Spinal cord (tissue), 10 donors: Measurements from ENCODE around the gene CHCHD10. TPM values are rescaled to one million over a fixed set of nuclear protein-coding genes. Genes with fewer than 3 reads are reported as not detected.

Experiments
- DNase-seq, 6 donors: peaks; one replicate each; pipeline versions ENCODE4 v3.0.0 to v3.0.0-alpha.2; 2013 to 2015; ENCODE audit warnings: low spot score in 6 of 6, low read depth in 4 of 6
- H3K27ac ChIP-seq: one replicate; pipeline ENCODE4 v1.5.1; 2013; ENCODE audit warnings: low read depth, low read length, control low read depth
- H3K27me3 ChIP-seq: one replicate; pipeline ENCODE4 v1.6.1; 2013; ENCODE audit warnings: low read length; ENCODE audit not compliant: control insufficient read depth, insufficient read depth
- H3K36me3 ChIP-seq: one replicate; pipeline ENCODE4 v1.6.1; 2013; ENCODE audit warnings: low read length; ENCODE audit not compliant: control insufficient read depth, insufficient read depth
- H3K4me1 ChIP-seq: one replicate; pipeline ENCODE4 v1.6.1; 2013; ENCODE audit warnings: low read length; ENCODE audit not compliant: control insufficient read depth, insufficient read depth
- H3K4me3 ChIP-seq: one replicate; pipeline ENCODE4 v1.5.1; 2013; ENCODE audit warnings: low read depth, low read length, control low read depth
- H3K9me3 ChIP-seq: one replicate; pipeline ENCODE4 v1.6.1; 2013; ENCODE audit warnings: low read length; ENCODE audit not compliant: control insufficient read depth, insufficient read depth
- WGBS: methylation state at CpG from one replicate; pipeline ENCODE4 v1.1.5; 2013; ENCODE audit warnings: missing lambda C conversion rate; ENCODE audit not compliant: insufficient coverage; 5-methylcytosine and 5-hydroxymethylcytosine counted together
- polyA plus RNA-seq, 2 donors: library from polyadenylated mRNA; unstranded; fragments of 120-200 nt; gene quantifications; one replicate each; pipeline ENCODE4 v1.2.1, GENCODE V29; 2013; ENCODE audit not compliant: insufficient read length in 2 of 2
- total RNA-seq, 2 donors: library from RNA; depleted of rRNA in 1 of 2; stranded (reverse); fragments of 120-200 nt in 1 of 2; fragments of >200 nt in 1 of 2; gene quantifications; one replicate each; pipeline versions ENCODE4 v1.2.3 to v1.2.4, GENCODE V29; 2013 to 2014
- donor health status: healthy.

CHCHD10 gene
- total and polyA plus RNA-seq, 4 donors = 10.6 to 97.3 (median 65.9) TPM

DNA sequence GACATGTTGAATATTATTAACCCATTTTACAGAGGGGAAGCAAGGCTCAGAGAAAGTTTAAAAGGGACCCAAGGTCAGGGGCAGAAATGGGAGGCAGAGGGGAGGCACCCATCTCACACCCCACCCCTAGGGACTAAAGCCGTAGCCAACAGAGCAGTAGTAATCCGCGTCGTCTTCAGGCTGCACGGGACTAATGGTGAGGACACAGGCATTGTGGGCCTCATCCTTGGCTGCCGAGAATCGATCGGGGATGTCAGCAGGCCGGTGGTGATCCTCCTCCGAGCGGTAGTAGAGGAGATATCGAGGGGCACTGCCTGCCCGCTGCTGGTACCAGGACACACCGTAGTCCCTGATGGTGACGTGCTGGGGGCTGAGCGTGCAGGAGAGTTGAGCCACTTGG, 15.0 kb downstream of the CHCHD10 start:
- WGBS = 95% methylated on average over 16 of the region's 16 CpGs
- Histone ChIP-seq H3K27me3 (no peaks in the 10 kb centered on the region), H3K9me3 (no peaks in the 10 kb centered on the region), H3K4me1 (peaks cover 17% of the 10 kb centered on the region), H3K27ac (no peak overlapping the region), H3K36me3 (no peaks in the 10 kb centered on the region), H3K4me3 (no peak overlapping the region)
- DNase-seq = no peak

DNA sequence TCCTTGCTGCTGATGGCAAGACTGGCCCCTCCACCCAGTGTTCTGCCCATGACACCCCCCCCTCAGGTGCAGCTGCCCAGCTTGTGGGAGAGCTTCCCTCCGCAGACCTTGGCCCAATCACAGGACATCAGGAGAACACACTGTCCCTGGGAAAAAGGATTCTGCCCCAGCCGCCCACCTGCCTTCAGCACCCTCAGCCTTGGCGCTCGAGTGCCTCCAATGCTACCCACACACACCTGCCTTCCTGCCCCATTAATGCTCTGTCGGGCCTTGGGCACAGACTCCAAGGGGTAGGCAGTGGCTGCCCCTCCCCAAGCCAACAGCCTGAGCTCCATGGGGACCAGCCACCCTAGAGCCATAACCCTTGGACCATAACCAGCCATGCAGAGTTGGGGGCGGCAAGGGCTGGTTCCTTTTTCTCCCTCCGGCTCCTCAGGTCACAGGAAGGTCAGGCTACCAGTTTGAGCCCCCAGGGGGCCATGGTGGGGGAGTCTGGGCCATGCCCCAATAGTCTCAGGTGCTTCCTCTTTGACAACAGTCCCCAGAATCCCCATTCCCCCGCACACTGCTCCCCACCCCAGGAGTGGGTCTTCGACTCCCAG, 15.6 kb downstream of the CHCHD10 start:
- Histone ChIP-seq H3K4me3 (no peak overlapping the region), H3K27ac (no peak overlapping the region), H3K27me3 (no peaks in the 10 kb centered on the region), H3K36me3 (no peaks in the 10 kb centered on the region), H3K4me1 (peaks cover 17% of the 10 kb centered on the region), H3K9me3 (no peaks in the 10 kb centered on the region)
- no peak for DNase-seq
- 91% methylated on average over 5 of the region's 9 CpGs for WGBS

DNA sequence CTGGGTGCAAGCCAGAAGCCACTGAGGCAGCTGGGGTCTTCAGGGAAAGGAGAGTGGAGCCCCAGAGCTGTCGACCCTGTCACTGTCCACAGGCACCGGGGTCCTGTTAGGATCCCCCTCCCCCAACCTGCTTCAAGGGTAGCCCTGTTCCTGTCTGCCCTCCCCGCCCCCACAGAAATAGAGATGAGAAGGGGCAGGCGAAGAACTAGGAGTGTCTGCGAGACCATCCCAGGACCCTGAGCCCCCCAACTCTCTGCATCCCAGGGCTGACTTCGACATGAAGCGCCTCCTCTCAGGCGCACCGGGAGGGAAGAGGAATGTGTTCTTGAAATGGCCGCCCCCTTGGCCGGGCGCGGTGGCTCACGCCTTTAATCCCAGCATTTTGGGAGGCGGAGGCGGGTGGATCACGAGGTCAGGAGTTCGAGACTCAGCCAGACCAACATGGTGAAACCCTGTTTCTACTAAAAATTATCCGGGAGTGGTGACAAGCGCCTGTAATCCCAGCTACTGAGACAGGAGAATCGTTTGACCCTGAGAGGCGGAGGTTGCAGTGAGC, 16.3 kb downstream of the CHCHD10 start:
- no peaks in the 10 kb centered on the region for H3K36me3 ChIP-seq

DNA sequence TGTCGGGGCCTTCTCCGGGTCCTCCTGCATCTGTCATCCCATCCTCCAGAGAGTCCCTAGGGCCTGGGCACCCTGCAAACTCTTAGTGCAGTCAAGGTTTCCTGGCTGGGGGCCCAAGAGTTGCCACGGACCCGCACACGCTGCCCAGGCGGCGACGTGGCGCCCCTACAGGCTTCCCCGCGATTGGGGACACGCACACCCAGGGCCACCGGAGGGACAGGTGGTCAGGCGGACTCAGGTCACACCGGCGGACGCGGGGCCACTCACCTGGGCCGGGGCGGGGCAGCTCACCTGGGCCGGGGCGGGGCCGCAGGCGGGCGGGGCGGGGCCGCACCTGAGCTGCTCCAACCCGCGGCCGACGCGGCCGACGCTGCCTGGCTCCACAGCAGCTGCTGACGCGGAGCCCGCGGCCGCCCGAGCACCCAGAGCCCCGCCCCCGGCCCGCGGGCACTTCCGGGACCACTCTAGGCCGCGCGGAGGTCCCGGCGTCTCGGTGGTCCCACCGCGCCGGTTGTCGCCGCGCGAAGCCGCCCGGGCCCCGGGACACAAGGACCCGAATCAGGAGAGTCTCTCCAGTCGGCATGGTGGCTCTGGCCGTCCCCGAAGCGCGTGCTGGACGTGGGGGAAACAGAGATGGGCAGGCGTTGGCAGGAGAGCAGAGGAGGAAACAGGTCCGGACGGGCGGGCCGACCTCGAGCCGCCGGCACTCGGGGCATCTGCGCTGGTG, 16.9 kb downstream of the CHCHD10 start, which contains the start of gene ZNF70:
ZNF70 (minus strand) TSS at position 399 of the 727 bp plus-strand sequence. CDS start 5,972 bp downstream, outside the sequence.
- Histone ChIP-seq H3K36me3 (no peaks in the 10 kb centered on the region), H3K4me1 (peaks cover 17% of the 10 kb centered on the region), H3K27ac (peak within 1 kb of the TSS; percentile 91), H3K9me3 (no peaks in the 10 kb centered on the region), H3K27me3 (no peaks in the 10 kb centered on the region), H3K4me3 (peak within 1 kb of the TSS; percentile 78)
- WGBS = under 1% methylated on average over 78 of the region's 78 CpGs
- peak in 5 of 6 donors; percentile 71 to 95 (median 82) for DNase-seq

More for the DNA sequence above, 16.3 kb downstream of the CHCHD10 start:
- peak overlapping the region; percentile 91 for H3K27ac ChIP-seq
- peaks cover 17% of the 10 kb centered on the region for H3K4me1 ChIP-seq
- H3K27me3 ChIP-seq = no peaks in the 10 kb centered on the region
- DNase-seq = peak in 2 of 6 donors; percentile 32 to 80
- 8% methylated on average over 16 of the region's 22 CpGs for WGBS
- peak overlapping the region; percentile 78 for H3K4me3 ChIP-seq
- no peaks in the 10 kb centered on the region for H3K9me3 ChIP-seq

DNA sequence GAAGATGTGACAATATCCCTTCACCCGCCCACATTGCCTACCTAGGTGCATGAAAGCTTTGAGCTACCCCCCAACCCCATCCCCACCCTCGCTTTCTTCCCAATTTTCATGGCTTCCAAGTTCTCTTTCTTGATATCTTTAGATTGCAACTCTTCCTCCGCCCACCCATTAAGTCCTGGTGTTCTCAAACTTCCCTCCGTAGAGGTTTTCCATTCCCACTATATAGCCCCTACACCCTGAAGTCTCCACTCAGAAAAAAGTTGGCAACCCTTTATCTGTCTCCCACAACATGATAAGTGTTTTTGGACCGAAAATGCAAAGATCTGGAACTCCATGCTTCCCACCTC, 17.4 kb downstream of the CHCHD10 start:
- DNase-seq = no peak
- WGBS = 39% methylated on average over 5 of the region's 5 CpGs
- H3K27ac ChIP-seq = peak overlapping the region; percentile 41

DNA sequence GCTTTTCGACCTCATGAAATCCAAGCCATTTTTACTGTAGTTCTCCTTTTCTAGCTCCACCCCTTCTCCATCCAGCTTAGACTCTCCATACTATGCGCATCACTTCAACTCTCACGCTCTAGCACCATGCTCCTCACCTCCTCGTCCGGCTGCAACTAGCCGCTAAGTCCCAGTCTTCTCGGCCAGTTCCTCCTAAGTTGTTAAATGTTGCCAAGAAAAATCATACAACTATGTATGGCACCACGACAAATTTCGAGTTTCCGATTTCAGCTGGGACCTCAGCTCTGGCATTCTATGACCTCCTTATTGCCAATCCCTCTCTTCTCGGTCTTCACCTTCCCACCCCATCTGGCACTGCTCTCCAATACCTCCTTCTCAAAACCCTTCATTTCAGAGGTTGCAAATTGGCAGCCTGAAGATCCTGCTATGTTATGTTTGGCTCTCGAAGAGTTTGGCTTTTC, 17.9 kb downstream of the CHCHD10 start:
- H3K4me1 ChIP-seq = peaks cover 17% of the 10 kb centered on the region
- 85% methylated on average over 10 of the region's 12 CpGs for WGBS
- H3K36me3 ChIP-seq = peaks cover under 1% of the 10 kb centered on the region
- H3K27ac ChIP-seq = peak overlapping the region; percentile 4
- DNase-seq = peak in 1 of 6 donors; percentile 56
- no peaks in the 10 kb centered on the region for H3K27me3 ChIP-seq
- H3K9me3 ChIP-seq = no peaks in the 10 kb centered on the region
- peak overlapping the region; percentile 57 for H3K4me3 ChIP-seq

More for the DNA sequence above, 17.4 kb downstream of the CHCHD10 start:
- Histone ChIP-seq H3K4me3 (peak overlapping the region; percentile 57), H3K36me3 (no peaks in the 10 kb centered on the region), H3K27me3 (no peaks in the 10 kb centered on the region), H3K4me1 (peaks cover 17% of the 10 kb centered on the region), H3K9me3 (no peaks in the 10 kb centered on the region)

DNA sequence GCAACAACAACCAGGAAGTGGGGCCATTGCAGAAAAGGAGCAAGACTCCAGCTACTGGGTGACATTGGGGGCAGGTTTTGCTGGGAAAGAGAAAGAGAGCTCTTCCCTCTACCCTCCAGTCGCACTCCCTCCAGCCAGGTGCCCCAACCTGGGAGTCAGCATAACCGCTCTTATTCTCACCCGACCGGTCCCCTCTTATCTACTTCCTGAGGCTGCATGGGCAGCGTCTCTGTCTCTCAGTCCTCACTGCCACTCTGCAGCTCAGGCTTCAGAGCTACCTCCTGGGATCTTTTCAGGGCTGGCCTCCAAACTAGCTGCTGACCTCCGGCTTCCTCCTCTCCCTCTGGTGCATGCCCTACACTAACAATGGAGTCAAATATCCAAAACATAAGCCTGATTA, 22.0 kb downstream of the CHCHD10 start:
- H3K36me3 ChIP-seq = peaks cover 39% of the 10 kb centered on the region
- H3K9me3 ChIP-seq = no peaks in the 10 kb centered on the region
- WGBS = 85% methylated on average over 6 of the region's 6 CpGs

DNA sequence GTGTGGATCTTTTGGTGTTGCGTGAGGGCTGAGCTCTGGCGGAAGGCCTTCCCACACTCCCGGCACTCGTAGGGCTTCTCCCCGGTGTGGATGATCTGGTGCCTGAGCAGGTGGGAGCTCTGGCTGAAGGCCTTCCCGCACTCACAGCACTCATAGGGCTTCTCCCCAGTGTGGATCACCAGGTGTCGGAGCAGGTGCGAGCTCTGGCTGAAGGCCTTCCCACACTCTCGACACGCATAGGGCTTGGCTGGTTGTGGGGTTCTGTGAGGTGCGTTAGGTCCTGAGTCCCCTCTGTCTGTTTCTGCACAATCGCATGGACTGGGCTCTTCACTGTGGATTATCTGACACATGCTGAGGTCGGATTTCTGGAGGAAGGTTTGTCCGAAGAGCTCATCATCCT, 23.3 kb downstream of the CHCHD10 start:
- Histone ChIP-seq H3K36me3 (peaks cover 40% of the 10 kb centered on the region), H3K9me3 (no peaks in the 10 kb centered on the region), H3K4me3 (no peak overlapping the region), H3K4me1 (peaks cover 7% of the 10 kb centered on the region), H3K27me3 (no peaks in the 10 kb centered on the region), H3K27ac (no peak overlapping the region)
- WGBS = 96% methylated on average over 12 of the region's 14 CpGs
- DNase-seq = no peak

More for the DNA sequence above, 22.0 kb downstream of the CHCHD10 start:
- no peak for DNase-seq
- Histone ChIP-seq H3K4me1 (peaks cover 11% of the 10 kb centered on the region), H3K27ac (no peak overlapping the region), H3K4me3 (no peak overlapping the region), H3K27me3 (no peaks in the 10 kb centered on the region)

DNA sequence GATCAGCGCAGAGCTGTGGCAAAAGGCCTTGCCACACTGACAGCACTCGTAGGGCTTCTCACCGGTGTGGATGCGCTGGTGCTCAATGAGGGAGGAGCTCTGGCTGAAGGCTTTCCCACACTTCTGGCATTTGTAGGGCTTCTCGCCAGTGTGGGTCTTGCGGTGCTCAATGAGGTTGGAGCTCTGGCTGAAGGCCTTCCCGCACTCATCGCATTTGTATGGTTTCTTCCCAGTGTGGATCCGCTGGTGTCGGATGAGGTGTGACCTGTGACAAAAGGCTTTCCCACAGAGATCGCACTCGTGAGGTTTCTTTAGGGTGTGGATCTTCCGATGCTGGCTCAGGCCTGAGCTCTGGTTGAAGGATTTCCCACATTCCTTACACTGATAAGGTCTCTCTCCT, 23.8 kb downstream of the CHCHD10 start:
- Histone ChIP-seq H3K9me3 (no peaks in the 10 kb centered on the region), H3K27me3 (no peaks in the 10 kb centered on the region), H3K4me1 (peaks cover 7% of the 10 kb centered on the region), H3K4me3 (no peak overlapping the region), H3K36me3 (peaks cover 40% of the 10 kb centered on the region), H3K27ac (no peak overlapping the region)
- WGBS = 93% methylated on average over 12 of the region's 13 CpGs
- DNase-seq = no peak
